Embryonic facial prominence (tissue), 1 donor: Measurements from ENCODE around the gene DMTF1.

Experiments used
- DNase-seq: peaks from one replicate; pipeline ENCODE4 v3.0.0-alpha.2; 2016; ENCODE audit errors: extremely low spot score

The DMTF1 gene

DNA sequence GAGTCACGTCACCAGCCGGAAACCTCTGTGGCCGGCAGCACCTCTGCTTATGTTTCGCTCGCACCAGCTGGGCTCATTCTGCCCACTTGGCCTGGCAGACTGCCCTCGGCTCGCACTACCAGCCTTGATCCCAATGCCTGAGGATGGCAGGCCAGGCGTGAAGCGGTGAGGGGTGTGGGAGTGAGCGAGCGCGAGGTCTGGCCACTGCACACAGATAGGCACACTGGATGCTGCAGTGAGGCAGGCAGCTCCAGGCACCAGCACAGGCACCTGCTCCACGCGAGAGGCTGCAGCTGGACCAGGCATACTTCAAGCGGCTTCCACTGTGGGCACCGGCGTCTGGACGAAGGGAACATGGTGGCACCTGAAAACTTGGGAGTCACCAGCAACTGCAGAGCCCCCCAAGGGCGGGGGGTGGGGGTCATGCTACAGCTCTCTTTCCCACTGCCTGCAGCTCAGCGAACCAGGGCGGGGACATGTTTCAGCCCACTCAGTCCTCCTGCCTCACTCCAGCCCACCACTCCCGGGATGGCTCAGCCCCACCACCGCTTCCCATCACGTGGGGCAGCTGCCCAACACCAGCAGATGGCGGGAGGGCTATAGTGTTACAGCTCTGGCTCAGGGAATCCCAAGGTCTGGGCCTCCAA, 5.4 kb upstream of the DMTF1 start:
- no peak for DNase-seq

DNA sequence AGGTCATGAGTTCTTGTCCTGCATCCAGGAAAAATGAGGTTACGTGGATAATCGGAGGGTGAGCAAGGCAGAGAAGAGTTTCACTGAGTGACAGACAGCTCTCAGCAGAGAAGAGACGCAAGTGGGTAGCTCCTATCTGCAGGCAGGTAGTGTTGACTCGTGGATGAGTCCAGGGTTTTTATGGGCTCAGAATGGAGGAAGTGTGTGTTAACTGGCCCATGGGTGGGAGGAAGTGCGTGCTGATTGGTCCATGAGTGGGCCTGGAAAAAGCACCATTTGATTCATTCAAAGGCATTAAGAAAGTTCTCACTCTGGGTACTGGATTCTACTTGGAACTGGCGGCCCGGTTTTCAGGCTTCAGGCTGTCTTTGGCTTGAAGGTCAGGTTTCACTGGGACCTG, 4.8 kb upstream of the DMTF1 start:
- no peak for DNase-seq

DNA sequence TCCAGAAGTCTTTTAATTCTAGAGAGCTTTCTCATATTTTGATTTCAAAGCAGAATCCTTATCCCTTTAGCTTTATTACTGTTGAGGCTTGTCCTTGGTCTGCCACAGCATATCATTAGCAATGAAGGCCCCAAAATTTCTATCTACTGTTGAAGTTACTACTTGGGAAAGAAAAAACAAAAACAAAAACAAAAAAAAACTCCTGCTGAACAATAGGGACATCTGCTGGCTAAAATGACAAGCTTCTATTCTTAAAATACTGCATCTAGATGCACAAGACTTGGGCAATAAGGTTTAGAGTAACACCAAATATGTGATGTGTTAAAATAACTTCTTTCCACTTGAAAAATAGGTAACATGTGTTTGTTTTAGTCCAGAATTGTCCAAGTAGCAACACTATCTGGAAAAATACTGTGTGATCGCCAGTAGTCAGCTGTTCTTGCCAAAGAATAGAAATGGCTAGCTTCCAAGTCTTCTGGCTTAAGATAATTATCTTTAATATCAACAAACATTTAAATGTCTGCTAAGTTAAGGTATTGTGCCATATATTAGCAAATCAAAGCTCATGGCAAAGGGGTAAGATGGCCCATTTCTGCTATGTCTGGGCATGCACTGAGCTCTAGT, 3.8 kb upstream of the DMTF1 start:
- no peak for DNase-seq

DNA sequence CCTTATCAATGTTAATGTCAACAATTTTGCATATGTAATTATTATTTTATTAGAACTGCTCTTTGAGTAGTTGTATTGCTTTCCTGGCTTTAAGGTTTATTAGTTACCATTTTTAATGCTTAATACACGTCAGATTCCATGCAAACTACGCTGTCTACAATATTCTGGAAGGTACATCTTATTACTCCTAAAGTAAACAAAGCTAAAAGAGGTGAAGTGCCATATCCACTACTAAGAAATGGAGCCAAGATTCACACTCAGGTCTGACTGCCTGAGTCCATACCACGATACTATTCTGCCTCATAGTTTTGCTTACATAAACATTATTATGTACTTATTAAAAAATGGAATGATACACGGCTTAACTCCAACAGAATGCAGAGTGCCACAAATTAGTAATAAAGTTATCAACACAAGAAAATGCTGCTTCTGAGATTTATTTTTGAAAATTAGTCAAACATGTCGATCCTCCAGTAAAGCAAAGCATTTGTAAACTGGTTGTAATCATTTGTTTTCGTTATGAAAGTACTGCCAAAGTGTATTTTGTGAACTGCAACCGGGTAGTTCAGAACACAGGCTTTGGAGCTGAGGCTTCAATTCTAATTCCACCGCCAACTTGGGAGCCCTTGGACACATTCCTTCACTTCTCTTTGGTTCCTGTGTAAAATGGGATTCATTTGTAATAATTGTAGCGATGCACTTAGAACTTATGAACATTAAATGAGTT, 1.1 kb upstream of the DMTF1 start:
- DNase-seq: peak; percentile 14

DNA sequence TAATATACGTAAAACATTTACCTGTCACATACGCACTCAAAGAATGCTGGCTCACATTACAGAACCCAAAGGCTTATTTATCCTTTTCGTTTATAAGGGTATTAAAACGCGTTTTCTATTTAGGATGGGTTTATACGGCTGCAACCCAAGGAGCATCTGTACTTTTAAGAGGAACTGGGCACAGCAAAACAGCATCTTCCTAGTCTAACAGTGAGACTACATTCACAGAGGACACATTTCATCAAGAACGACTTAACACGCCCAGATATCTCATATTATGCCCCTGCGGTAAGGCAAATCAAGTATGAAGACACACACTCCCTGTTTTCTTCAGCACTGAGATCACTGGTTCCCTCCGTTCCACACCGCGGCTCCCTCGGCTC, 533 bp upstream of the DMTF1 start:
- DNase-seq: no peak

DNA sequence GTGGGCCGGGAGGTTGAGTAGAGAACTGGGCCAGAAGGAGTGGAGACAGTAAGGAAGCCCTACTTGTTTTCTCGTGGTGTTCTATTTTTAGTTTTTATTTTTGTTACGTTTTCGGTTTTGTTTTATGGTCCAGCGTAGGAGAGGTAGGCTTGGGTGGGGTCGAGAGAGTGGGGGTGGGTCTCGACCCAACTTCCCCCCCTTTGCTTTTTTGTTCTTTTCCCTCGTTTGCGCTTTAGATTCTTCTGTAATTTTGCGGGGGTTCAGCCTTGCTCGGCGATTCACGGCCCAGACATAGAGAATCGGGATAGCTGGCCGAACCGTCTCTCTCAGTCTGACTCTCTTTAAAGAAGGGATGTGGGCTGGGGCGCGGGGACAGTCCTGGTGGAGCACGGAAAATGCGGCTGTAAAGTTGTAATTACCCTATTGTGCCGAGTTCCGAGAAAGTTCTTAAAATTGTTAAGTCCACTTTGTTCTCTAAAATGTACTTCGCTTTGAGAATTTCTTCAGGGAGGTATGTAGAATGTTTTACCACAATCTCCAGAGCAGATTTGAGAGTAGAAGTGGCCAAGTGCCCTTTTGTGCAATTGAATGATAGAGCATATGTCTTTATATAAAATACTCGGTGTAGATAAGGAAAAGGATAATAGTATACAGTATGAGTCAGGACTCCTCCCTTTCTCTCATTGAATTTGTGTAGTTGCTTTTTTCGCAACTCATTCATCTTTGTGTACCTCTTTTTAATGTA, 816 bp downstream of the DMTF1 start:
- no peak for DNase-seq

DNA sequence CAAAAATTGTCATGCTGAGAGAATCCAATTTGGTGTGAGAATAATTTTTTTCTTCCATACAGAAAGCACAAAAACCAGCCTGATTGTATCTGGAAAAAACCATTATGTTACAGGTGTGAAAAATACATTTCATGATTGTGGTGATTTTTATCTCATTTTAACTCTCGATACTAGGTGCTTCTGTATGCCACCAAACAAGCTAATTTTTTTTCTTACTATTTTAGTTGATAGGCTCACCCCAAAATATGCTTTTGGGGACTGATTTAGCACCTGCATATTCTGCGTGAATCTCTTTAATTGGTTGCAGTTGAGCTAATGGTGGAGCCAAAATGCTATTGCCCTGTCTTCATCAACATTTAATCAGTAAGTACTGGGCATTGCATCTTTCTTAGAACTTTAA, 1.9 kb downstream of the DMTF1 start:
- DNase-seq: no peak

GRCh38 chr7:87154569-87154968, 2.3 kb downstream of the DMTF1 start:
- DNase-seq: no peak

DNA sequence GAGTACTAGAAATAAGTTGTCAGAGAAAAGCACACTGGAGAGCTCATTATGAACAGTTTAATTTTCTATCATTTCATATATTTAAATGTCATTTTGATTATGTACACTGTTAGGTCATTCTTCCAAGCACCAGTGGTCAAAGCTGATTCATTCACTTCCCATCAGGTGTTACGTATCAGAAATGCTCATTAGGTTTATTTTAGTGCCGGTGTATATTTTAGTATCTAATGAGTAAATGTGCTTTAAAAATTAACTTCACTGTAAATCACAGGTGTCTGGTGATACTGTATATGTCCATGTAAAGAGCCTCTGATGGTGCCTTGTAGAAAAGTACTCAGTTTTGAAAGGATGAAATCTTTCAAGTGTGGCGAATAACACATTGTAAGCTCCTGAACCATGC, 3.5 kb downstream of the DMTF1 start:
- no peak for DNase-seq

- no peak for DNase-seq
These were observed 4.5 kb downstream of the DMTF1 start for GRCh38 chr7:87156709-87157108.

GRCh38 chr7:87159538-87159937, 7.3 kb downstream of the DMTF1 start:
- no peak for DNase-seq

GRCh38 chr7:87164433-87164832, 12.2 kb downstream of the DMTF1 start:
- DNase-seq: no peak

DNA sequence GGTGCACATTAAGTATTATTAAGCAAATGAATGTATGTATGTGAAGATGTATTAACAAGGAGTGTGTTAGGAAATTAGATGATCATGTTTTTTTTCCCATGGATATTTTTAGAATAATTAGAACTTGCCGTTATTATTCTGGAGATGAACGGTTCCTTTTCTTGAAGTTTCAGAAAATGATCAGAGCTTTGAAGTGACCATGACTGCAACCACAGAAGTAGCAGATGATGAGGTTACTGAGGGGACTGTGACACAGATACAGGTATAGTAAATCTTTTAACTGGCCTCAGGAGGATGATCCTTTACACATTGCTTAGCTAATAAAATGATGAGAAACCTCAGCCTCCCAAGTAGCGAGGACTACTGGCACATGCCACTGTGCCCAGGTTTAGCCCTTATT, 18.6 kb downstream of the DMTF1 start:
- DNase-seq: no peak

DNA sequence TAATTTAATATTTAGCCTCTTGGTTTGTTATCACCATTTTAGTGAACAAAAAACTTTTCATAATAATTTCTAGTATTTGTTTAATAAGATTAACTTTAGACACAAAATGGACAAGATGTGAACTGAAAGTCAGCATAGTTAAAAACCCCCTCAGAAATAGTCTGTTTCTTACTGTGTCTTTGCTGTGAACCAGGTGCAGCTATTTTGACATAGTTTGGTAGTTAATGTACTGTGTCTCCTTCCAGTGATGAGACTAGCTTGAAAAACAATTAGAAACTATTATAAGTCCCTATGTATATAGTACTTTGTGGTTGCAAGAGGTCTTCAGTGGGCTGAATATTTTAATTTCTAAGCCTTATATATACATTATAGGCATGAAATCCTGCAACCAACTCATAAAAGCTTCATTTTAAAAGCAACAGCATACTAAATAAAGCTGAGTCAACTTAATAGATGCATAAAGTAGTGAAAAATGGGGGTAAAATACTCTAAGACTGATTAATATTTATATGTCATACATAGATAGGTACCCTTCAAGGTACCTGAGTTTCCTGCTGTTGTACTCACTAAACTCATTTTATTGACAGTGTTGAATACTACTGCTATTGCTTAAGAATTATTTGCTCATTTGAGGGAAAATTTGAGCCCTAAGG, 19.2 kb downstream of the DMTF1 start:
- no peak for DNase-seq

- no peak for DNase-seq
These were observed 21.2 kb downstream of the DMTF1 start for GRCh38 chr7:87173471-87173870.

- no peak for DNase-seq
These were observed 26.1 kb downstream of the DMTF1 start for GRCh38 chr7:87178320-87178719.

- no peak for DNase-seq
These were observed 26.9 kb downstream of the DMTF1 start for GRCh38 chr7:87179180-87179579.

DNA sequence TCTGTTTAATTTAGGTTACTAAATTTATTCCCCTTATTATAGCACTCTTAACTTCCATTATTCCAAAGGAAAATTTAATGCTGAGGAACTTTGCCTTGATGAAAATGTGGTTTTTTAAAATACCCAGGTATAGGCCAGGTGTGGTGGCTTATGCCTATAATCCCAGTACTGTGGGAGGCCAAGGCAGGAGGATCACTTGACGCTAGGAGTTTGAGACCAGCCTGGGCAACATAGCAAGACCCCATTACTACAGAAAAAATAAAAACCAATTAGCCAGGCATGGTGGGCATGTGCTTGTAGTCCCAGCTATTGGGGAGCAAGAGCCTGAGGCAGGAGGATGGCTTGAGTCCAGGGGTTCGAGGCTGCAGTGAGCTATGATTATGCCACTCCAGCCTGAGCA, 34.9 kb downstream of the DMTF1 start:
- no peak for DNase-seq

DNA sequence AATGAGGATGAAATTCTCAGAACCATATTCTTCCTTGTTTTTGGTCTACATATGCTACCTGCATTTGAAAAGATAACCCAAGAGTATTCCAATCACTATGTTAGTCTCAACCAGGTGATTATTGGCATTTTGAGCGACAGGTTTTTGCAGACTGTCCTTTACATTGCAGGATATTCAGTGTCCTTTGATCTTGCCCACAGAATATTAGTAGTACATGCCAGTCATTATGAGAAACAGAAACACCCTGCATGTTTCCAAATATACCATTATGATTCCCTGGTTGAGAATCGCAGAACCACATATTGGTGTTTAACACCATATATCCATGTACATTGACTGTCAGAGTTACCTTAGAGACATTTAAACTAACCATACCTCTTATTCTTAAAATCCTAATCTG, 36.7 kb downstream of the DMTF1 start:
- no peak for DNase-seq

- no peak for DNase-seq
These were observed 38.5 kb downstream of the DMTF1 start for GRCh38 chr7:87190783-87191182.

DNA sequence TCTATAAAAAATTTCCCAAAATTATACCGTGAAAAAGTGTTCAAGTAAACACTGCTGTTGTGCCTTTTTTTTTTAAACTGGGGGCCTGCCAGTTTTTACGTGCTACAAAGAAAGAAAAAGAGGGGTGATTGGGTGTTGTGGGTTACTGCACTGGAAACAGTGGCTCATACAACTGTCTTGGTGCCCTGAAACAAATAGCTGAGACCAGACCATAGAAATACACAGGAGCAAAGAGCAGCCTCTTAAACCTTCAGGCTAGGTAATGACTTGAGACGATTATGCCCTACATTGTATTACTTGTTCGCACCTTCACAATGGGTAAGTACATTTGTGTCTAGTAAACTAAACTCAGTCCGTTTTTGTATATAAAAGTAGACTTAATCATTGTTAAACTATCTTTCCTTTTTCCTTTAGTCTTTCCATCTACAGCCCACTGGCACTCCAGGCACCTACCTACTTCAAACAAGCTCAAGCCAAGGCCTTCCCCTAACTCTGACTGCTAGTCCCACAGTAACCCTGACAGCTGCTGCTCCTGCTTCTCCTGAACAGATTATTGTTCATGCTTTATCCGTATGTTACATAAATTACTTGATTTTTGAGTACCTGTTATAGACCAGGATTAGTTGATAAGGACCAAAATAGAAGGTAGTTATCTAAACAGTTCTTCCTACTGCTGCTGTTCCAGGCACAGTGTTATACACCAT, 40.7 kb downstream of the DMTF1 start:
- DNase-seq: no peak
